ENCODE results near the gene TTC23. TPM values are rescaled to one million over a fixed set of nuclear protein-coding genes. Genes with fewer than 3 reads are reported as not detected.

The TTC23 gene
- total RNA-seq, 8 experiments from 2014 or later = 9.5 to 46.0 (median 20.8) TPM

- ATAC-seq (replicated peaks in 6 of 8) = no peak
- Histone ChIP-seq H3K4me3 (no peak overlapping the region), H3K4me1 (replicated peaks in 1 of 2) (peaks cover 4 to 10% of the 10 kb centered on the region in 2 donors), H3K27ac (no peak overlapping the region)
- in situ Hi-C loops (cut with MboI; ENCODE audit: low pct_unique_long_range_greater_than_20kb in 2 of 9, low sequenced_read_pairs in 9 of 9, unreplicated experiment in 9 of 9) = no loop called here
- WGBS, 10 experiments = 83 to 100% (median 95%) methylated on average over 1 to 2 of the region's 2 CpGs; no CpG with 5 or more reads in 4 of the 10 experiments
These were observed 68.4 kb downstream of the TTC23 start for GRCh38 chr15:99180964-99181306.

GRCh38 chr15:99180086-99180963, 69.1 kb downstream of the TTC23 start:
- WGBS, 10 experiments = 50 to 100% (median 94%) methylated on average over 1 to 2 of the region's 3 CpGs; no CpG with 5 or more reads in 3 of the 10 experiments
- Histone ChIP-seq H3K4me3 (no peak overlapping the region), H3K27ac (no peak overlapping the region), H3K4me1 (replicated peaks in 1 of 2) (peaks cover 4 to 10% of the 10 kb centered on the region in 2 donors)
- in situ Hi-C loops (cut with MboI; ENCODE audit: low pct_unique_long_range_greater_than_20kb in 2 of 9, low sequenced_read_pairs in 9 of 9, unreplicated experiment in 9 of 9) = no loop called here
- ATAC-seq (replicated peaks in 6 of 8) = peak in 1 of 8 experiments; percentile 59

GRCh38 chr15:99177679-99178078, 71.7 kb downstream of the TTC23 start:
- peak in 3 of 8 experiments; percentile 15 to 29 (median 19) for ATAC-seq (replicated peaks in 6 of 8)
- in situ Hi-C loops (cut with MboI; ENCODE audit: low pct_unique_long_range_greater_than_20kb in 2 of 9, low sequenced_read_pairs in 9 of 9, unreplicated experiment in 9 of 9) = no loop called here
- Histone ChIP-seq H3K27ac (no peak overlapping the region), H3K4me1 (replicated peaks in 1 of 2) (peaks cover 4 to 10% of the 10 kb centered on the region in 2 donors), H3K4me3 (no peak overlapping the region)
- WGBS, 10 experiments = 0 to 100% (median 98%) methylated on average over 1 to 2 of the region's 2 CpGs; no CpG with 5 or more reads in 4 of the 10 experiments

- WGBS, 10 experiments = 33 to 100% (median 94%) methylated on average over 1 to 2 of the region's 2 CpGs; no CpG with 5 or more reads in 2 of the 10 experiments
- in situ Hi-C loops (cut with MboI; ENCODE audit: low pct_unique_long_range_greater_than_20kb in 2 of 9, low sequenced_read_pairs in 9 of 9, unreplicated experiment in 9 of 9) = no loop called here
- ATAC-seq (replicated peaks in 6 of 8) = peak in 6 of 8 experiments; percentile 3 to 58 (median 30)
- H3K4me3 ChIP-seq = no peak overlapping the region
- no peak overlapping the region for H3K27ac ChIP-seq
- peaks cover 4 to 10% of the 10 kb centered on the region in 2 donors for H3K4me1 ChIP-seq (replicated peaks in 1 of 2)
These were observed 72.6 kb downstream of the TTC23 start for GRCh38 chr15:99176757-99177156.

- no peak overlapping the region for H3K4me3 ChIP-seq
- H3K4me1 ChIP-seq (replicated peaks in 1 of 2) = peaks cover 0 to 4% of the 10 kb centered on the region in 2 donors
- in situ Hi-C loops (cut with MboI; ENCODE audit: low pct_unique_long_range_greater_than_20kb in 2 of 9, low sequenced_read_pairs in 9 of 9, unreplicated experiment in 9 of 9) = no loop called here
- ATAC-seq (replicated peaks in 6 of 8) = peak in 3 of 8 experiments; percentile 5 to 53 (median 15)
- H3K27ac ChIP-seq = no peak overlapping the region
- WGBS, 10 experiments = 29 to 82% (median 72%) methylated on average over 2 to 10 of the region's 15 CpGs; no CpG with 5 or more reads in 1 of the 10 experiments
These were observed 74.6 kb downstream of the TTC23 start for GRCh38 chr15:99174567-99175395.

GRCh38 chr15:99172989-99173388, 76.4 kb downstream of the TTC23 start:
- no peak for ATAC-seq (replicated peaks in 6 of 8)
- Histone ChIP-seq H3K27ac (no peak overlapping the region), H3K4me1 (replicated peaks in 1 of 2) (no peaks in the 10 kb centered on the region), H3K4me3 (no peak overlapping the region)
- in situ Hi-C loops (cut with MboI; ENCODE audit: low pct_unique_long_range_greater_than_20kb in 2 of 9, low sequenced_read_pairs in 9 of 9, unreplicated experiment in 9 of 9) = no loop called here
- WGBS, 10 experiments = 86 to 100% (median 100%) methylated on average over 1 to 2 of the region's 3 CpGs; no CpG with 5 or more reads in 5 of the 10 experiments

- Histone ChIP-seq H3K4me1 (replicated peaks in 1 of 2) (no peaks in the 10 kb centered on the region), H3K4me3 (no peak overlapping the region), H3K27ac (no peak overlapping the region)
- in situ Hi-C loops (cut with MboI; ENCODE audit: low pct_unique_long_range_greater_than_20kb in 2 of 9, low sequenced_read_pairs in 9 of 9, unreplicated experiment in 9 of 9) = no loop called here
- no peak for ATAC-seq (replicated peaks in 6 of 8)
- 100% methylated on average over 2 of the region's 4 CpGs; no CpG with 5 or more reads in 9 of the 10 experiments for WGBS, 10 experiments
These were observed 77.2 kb downstream of the TTC23 start for GRCh38 chr15:99172171-99172570.

GRCh38 chr15:99170476-99171065, 78.8 kb downstream of the TTC23 start:
- Histone ChIP-seq H3K27ac (no peak overlapping the region), H3K4me1 (replicated peaks in 1 of 2) (no peaks in the 10 kb centered on the region), H3K4me3 (no peak overlapping the region)
- no peak for ATAC-seq (replicated peaks in 6 of 8)
- in situ Hi-C loops (cut with MboI; ENCODE audit: low pct_unique_long_range_greater_than_20kb in 2 of 9, low sequenced_read_pairs in 9 of 9, unreplicated experiment in 9 of 9) = no loop called here
- WGBS, 10 experiments = 44 to 100% (median 80%) methylated on average over 1 to 4 of the region's 7 CpGs; no CpG with 5 or more reads in 3 of the 10 experiments

- no peak overlapping the region for H3K27ac ChIP-seq
- WGBS, 10 experiments = 0 to 100% (median 75%) methylated on average over 1 to 9 of the region's 10 CpGs
- H3K4me3 ChIP-seq = no peak overlapping the region
- in situ Hi-C loops (cut with MboI; ENCODE audit: low pct_unique_long_range_greater_than_20kb in 2 of 9, low sequenced_read_pairs in 9 of 9, unreplicated experiment in 9 of 9) = no loop called here
- H3K4me1 ChIP-seq (replicated peaks in 1 of 2) = no peaks in the 10 kb centered on the region
- peak in 4 of 8 experiments; percentile 23 to 83 (median 79) for ATAC-seq (replicated peaks in 6 of 8)
These were observed 79.5 kb downstream of the TTC23 start for GRCh38 chr15:99169769-99170311.

GRCh38 chr15:99168601-99169580, 80.5 kb downstream of the TTC23 start:
- 80 to 100% (median 100%) methylated on average over 1 to 2 of the region's 5 CpGs; no CpG with 5 or more reads in 2 of the 10 experiments for WGBS, 10 experiments

GRCh38 chr15:99167640-99168039, 81.7 kb downstream of the TTC23 start:
- Histone ChIP-seq H3K4me1 (replicated peaks in 1 of 2) (no peaks in the 10 kb centered on the region), H3K27ac (no peak overlapping the region), H3K4me3 (no peak overlapping the region)
- WGBS, 10 experiments = 80 to 100% (median 89%) methylated on average over 1 to 5 of the region's 6 CpGs
- in situ Hi-C loops (cut with MboI; ENCODE audit: low pct_unique_long_range_greater_than_20kb in 2 of 9, low sequenced_read_pairs in 9 of 9, unreplicated experiment in 9 of 9) = no loop called here
- no peak for ATAC-seq (replicated peaks in 6 of 8)

More at GRCh38 chr15:99168601-99169580, 80.5 kb downstream of the TTC23 start:
- Histone ChIP-seq H3K4me3 (no peak overlapping the region), H3K27ac (no peak overlapping the region), H3K4me1 (replicated peaks in 1 of 2) (no peaks in the 10 kb centered on the region)
- in situ Hi-C loops (cut with MboI; ENCODE audit: low pct_unique_long_range_greater_than_20kb in 2 of 9, low sequenced_read_pairs in 9 of 9, unreplicated experiment in 9 of 9) = no loop called here
- peak in 2 of 8 experiments; percentile 3 to 11 for ATAC-seq (replicated peaks in 6 of 8)
